AG04449 (cell line): Measurements from ENCODE around the gene ADAMTSL4.

Source experiments
- CTCF ChIA-PET: fragments of 350-600 bp; formaldehyde crosslinking; extraction: SDS; loops from one replicate; lab custom pipeline; 2021; ENCODE audit warnings: antibody characterized with exemption; lab: Yijun Ruan, JAX
- POLR2A ChIA-PET: fragments of 400-600, 350-600 bp; formaldehyde crosslinking; extraction: SDS; loops from one replicate; lab custom pipeline; 2020; ENCODE audit warnings: antibody characterized with exemption, inconsistent platforms; lab: Yijun Ruan, JAX
- DNase-seq: peaks from one replicate; pipeline ENCODE4 v3.0.0-alpha.2; 2010; ENCODE audit warnings: low read depth, low spot score
- H3K4me3 ChIP-seq: 2 replicates; pipeline ENCODE4 v1.5.1; 2011; ENCODE audit warnings: low read depth, mild to moderate bottlenecking, control low read depth, low read length
- TF ChIP-seq, protein P1 (sequence below): IDR thresholded peaks from one replicate; pipeline ENCODE4 v1.5.1; 2011; ENCODE audit warnings: mild to moderate bottlenecking, moderate library complexity, low read length, control low read depth, inconsistent platforms; ENCODE audit not compliant: insufficient read depth; ENCODE audit errors: missing control alignments

The ADAMTSL4 gene

GRCh38 chr1:150546294-150546937 is 2.8 kb upstream of the ADAMTSL4 start:
- no peak overlapping the region for H3K4me3 ChIP-seq
- DNase-seq = no peak
- CTCF ChIA-PET = interaction anchor here (1.1 to 13.4 kb wide), 5 partner anchors 11 to 81 kb away, joined by 3 to 133 read pairs (median 5); no protein-coding TSS in a partner anchor
- POLR2A ChIA-PET = no interaction called here
- TF ChIP-seq, protein P1, sequence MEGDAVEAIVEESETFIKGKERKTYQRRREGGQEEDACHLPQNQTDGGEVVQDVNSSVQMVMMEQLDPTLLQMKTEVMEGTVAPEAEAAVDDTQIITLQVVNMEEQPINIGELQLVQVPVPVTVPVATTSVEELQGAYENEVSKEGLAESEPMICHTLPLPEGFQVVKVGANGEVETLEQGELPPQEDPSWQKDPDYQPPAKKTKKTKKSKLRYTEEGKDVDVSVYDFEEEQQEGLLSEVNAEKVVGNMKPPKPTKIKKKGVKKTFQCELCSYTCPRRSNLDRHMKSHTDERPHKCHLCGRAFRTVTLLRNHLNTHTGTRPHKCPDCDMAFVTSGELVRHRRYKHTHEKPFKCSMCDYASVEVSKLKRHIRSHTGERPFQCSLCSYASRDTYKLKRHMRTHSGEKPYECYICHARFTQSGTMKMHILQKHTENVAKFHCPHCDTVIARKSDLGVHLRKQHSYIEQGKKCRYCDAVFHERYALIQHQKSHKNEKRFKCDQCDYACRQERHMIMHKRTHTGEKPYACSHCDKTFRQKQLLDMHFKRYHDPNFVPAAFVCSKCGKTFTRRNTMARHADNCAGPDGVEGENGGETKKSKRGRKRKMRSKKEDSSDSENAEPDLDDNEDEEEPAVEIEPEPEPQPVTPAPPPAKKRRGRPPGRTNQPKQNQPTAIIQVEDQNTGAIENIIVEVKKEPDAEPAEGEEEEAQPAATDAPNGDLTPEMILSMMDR = no peak

DNA sequence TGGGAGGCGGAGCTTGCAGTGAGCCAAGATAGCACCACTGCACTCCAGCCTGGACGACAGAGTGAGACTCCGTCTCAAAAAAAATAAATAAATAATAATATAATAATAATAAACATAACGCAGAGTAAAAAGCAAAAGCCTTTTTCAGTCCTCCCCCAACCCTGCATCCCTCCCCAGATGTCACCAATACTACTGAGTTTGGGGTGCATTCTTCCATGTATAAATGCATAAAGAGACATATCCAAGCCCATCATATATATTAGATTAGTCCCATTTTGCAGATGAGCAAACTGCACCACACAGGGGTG is 930 bp upstream of the ADAMTSL4 start:
- CTCF ChIA-PET = interaction anchor here (0.6 to 13.4 kb wide), 7 partner anchors 11 to 458 kb away, joined by 3 to 133 read pairs (median 4); partner anchors contain the start of gene MINDY1
- H3K4me3 ChIP-seq = peak overlapping the region; percentile 60
- TF ChIP-seq, protein P1 = no peak
- POLR2A ChIA-PET = interaction anchor here (0.7 to 1.1 kb wide), 3 partner anchors 14 to 19 kb away, joined by 3 read pairs; no protein-coding TSS in a partner anchor
- DNase-seq = no peak

DNA sequence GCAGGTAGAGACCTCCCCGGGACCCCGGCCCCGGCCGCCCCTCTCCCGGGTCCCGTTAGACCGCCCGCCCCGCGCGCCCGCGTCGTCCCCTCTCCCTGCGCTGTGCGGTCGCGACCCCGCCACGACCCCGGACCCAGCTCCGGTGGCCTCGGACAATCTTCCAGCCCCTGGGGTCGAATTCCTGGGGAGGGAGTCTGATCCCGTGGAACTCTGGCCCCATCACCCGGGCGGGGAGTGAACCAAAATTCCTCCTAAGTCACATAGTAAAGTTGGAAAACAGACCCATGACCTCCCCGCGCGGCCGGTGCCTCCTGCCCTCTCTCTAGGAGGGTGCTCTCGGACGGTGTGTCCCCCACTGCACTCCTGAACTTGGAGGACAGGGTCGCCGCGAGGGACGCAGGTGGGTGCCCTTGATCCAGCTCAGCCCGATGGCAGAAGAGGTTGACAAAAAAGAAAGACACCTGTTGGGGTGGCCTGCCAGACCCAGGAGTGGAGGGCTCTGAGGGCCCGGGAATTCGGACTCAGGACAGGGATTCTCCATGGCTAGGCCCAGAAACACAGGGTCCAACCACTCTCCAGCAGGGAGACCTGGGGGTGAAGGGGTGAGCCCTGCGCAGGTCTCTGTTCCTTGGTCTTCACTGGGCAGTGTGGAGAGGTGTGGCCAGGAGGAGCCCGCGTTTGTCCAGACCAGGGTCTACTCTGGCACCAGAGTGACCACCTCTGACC is 451 bp downstream of the ADAMTSL4 start:
- CTCF ChIA-PET = interaction anchor here (1.5 to 13.4 kb wide), 6 partner anchors 10 to 456 kb away, joined by 4 to 133 read pairs (median 6); partner anchors contain the start of gene MINDY1
- no peak for DNase-seq
- POLR2A ChIA-PET = interaction anchor here (1.1 kb wide), 1 partner anchor 17 kb away, joined by 3 read pairs; no protein-coding TSS in a partner anchor
- TF ChIP-seq, protein P1 = no peak
- H3K4me3 ChIP-seq = peak overlapping the region; percentile 60

DNA sequence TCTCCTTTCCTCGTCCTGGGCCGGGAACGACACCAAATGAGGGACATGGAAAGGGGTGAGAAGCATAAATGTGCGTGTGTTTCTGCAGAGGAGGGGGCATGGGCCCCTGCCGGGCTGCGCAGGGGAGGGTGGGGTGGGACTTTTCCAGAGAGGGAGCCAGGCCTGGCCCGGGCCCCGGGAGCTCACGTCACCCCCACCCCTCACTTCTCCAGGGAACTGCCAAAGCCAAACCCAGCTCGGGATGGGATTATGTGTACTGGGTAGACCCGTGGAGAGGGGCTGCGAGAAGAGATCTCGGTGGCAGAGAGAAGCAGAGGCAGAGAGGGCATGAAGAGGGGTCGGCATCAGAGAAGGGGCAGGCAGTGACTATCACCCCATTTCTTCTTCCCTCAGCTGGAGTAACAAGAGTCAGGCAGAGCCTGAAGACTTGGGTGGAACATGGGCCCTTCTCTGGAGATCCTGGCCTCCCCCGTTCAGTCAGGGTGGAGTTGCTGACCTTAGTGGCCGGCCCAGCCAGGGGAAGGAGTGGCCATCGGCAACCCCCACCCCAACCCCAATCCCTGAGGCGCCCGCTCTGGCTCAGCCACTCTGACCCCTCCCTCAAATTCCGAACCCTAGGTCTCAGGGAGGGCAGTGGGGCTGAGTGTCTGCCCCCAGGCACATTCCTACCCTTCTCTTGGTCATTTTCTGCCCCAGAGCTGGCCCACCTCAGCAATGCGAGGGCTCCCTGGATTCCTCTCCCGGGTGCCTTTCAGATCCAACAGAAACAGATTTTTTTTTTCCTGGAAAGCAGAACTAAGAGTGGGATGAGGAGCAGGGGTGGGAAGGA is 1.2 kb downstream of the ADAMTSL4 start:
- ChIA-PET CTCF (interaction anchor here (1.0 to 13.4 kb wide), 5 partner anchors 9 to 88 kb away, joined by 3 to 133 read pairs (median 7); no protein-coding TSS in a partner anchor), POLR2A (interaction anchor here (0.9 to 1.7 kb wide), 2 partner anchors 10 to 13 kb away, joined by 3 to 8 read pairs; no protein-coding TSS in a partner anchor)
- H3K4me3 ChIP-seq = no peak overlapping the region
- TF ChIP-seq, protein P1 = no peak
- DNase-seq = no peak

- TF ChIP-seq, protein P1 = no peak
- POLR2A ChIA-PET = interaction anchor here (0.9 to 1.7 kb wide), 2 partner anchors 9 to 13 kb away, joined by 3 to 8 read pairs; no protein-coding TSS in a partner anchor
- CTCF ChIA-PET = interaction anchor here (0.9 to 13.4 kb wide), 9 partner anchors 8 to 296 kb away, joined by 3 to 133 read pairs (median 4); no protein-coding TSS in a partner anchor
- no peak for DNase-seq
- no peak overlapping the region for H3K4me3 ChIP-seq
Measured at GRCh38 chr1:150551051-150551783, 2.0 kb downstream of the ADAMTSL4 start.
